GM21526 (cell line): Measurements from ENCODE around the gene GNA14.
"Not testable (repeated sequence)": the region's sequence is repeated elsewhere in the genome, so short reads cannot be mapped to it uniquely, and the experiment has no call there.

Experiments used
- ATAC-seq: cut with Tn5 transposase; IDR thresholded peaks from one replicate; pipeline ENCODE4 v1.9.1; 2021; ENCODE audit warnings: moderate library complexity; ENCODE audit not compliant: unreplicated experiment, low FRiP score

The GNA14 gene

DNA sequence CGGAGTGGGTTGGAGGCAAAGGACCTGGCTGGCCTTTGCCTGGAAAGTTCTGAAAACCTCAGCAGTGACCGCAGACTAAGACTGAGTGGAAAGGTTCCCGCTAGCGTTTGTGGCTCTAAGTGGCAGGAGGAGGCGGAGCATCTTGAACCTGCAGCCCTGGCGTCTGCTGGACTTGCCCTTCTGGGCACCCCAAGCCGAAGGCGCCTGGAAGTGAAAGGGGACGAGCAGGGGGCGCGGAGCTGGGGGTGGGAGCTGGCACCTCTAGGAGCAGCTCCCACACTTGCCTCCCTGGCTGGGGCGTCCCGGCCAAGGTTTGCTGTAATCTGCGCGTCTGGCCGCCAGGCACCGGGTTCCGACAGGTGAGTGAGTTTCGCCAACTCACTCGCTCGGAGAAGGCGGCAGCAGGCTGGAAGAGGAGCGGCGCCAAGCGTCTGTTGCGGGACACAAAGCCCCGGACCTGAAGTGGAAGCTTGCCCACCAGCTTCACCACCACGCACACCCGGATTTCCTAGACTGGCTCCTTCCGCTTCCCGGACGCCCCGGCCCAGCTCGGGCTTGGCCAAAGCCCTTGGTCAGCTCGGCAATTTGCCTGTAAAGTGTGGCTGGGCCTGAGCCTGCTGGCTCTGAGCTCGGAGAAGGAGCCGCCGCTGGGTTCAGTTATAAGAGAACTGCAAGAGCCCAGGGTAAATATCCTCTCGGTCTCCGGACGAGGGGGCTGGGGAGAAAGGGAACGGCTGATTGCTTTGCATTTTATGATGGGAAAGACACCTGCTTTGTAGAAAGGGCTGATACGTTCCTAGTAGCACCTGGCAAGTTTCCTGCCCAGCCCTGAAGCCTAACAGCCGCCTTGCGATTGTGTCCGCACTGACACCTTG, at the start of gene GNA14:
Gene GNA14 (minus strand): TSS at position 89 of the 875 bp plus-strand sequence. CDS start 529 bp downstream, outside the sequence.
- ATAC-seq, result no peak

DNA sequence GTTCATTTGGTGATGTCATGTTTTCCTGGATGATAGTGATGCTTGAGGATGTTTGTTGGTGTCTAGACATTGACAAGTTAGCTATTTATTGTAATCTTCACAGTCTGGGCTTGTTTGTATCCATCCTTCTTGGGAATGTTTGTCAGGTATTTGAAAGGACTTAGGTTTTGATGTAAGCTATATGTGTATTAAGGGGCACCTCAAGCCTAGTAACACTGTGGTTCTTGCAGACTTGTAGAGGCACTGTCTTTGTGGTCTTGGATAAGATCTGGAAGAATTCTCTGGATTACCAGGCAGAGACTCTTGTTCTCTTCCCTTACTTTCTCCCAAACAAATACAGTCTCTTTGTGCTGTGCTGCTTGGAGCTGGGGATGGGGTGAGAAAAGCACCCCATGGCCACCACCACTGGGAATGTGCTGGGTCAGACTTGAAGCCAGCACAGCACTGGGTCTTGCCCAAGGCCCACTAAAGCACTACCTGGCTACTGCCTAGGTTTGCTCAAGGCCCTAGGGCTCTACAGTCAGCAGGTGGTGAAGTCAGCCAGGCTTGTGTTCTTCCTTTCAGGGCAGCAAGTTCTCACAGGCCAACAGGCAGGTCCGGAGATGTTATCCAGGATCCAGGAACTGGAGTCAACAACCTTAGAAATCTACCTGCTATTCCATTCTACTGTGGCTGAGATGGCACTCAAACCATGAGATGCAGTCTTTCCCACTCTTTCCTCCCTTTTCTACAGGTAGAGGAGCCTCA, 49.3 kb upstream of the GNA14 start:
- ATAC-seq, result no peak

DNA sequence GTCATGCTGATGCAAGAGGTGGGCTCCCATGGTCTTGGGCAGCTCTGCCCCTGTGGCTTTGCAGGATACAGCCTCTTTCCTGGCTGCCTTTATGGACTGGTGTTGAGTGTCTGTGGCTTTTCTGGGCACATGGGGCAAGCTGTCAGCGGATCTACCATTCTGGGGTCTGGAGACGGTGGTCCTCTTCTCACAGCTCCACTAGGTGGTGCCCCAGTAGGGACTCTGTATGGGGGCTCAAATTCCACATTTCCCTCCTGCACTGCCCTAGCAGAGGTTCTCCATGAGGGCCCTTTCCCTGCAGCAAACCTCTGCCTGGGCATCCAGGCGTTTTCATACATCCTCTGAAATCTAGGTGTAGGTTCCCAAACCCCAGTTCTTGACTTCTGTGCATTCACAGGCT, 42.6 kb upstream of the GNA14 start:
- not testable (repeated sequence) for ATAC-seq

DNA sequence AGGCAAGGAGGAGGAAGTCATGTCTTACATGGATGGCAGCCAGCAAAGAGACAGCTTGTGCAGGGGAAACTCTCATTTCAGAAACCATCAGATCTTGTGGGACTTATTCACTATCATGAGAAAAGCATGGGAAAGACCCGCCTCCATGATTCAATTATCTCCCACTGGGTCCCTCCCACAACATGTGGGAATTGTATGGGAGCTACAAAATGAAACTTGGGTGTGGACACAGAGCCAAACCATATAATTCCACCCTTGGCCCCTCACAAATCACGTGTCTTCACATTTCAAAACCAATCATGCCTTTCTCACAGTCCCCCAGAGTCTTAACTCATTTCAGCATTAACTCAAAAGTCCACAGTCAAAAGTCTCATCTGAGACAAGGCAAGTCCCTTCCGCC, 42.0 kb upstream of the GNA14 start:
- not testable (repeated sequence) for ATAC-seq

DNA sequence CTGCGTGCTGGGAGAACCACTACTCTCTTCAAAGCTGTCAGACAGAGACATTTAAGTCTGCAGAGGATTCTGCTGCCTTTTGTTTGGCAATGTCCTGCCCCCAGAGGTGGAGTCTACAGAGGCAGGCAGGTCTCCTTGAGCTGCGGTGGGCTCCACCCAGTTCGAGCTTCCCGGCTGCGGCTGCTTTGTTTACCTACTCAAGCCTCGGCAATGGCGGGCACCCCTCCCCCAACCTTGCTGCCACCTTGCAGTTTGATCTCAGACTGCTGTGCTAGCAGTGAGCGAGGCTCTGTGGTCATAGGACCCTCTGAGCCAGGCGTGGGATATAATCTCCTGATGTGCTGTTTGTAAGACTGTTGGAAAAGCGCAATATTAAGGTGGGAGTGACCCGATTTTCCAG, 39.6 kb upstream of the GNA14 start:
- not testable (repeated sequence) for ATAC-seq

DNA sequence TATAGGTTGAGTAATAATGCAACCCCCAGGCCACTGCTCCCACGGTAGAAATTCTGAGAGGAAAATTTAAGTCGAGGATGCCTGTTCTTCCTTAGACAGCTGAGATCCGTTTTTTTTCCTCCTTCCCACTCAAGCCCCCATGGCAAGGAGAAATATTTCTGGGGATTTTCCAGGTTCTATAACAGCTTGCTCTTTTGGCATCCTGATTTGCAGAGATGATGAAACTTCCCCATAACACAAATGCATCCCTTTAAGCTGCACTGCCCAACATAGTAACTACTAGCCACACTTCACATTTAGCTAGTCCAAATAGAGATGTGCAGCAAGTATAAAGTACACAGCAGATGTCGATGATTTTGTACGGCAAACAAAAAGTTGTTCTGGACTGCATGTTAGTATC, 32.5 kb upstream of the GNA14 start:
- ATAC-seq, result no peak

DNA sequence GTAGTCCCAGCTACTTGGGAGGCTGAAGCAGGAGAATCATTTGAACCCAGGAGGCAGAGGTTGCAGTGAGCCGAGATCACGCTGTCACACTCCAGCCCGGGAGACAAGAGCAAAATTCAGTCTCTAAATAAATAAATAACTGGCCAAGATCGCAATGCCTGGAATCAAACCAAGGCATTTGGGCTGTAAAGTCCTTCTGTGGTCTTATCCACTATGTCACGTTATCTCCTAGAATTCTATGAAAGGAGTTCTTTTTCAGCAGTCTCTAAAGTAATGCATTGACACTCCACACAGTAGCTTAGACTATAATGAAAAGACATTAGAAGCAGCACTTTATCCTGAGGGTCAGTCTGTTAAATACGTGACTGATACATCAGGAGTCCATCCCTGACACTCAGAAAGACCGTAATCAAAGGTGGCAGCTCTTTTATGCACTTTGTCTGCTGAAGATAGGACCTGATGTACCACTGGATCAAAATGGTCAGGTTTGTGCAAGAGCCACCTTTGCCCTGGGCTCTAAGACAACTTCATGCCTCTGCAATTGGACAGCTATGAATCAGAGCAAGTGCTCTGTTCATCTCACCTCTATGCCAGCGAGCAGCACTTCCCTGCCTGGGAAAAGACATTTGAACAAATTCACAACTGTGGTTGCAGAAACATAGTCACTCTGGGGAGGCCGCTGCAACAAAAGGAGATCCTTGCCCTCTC, 31.7 kb upstream of the GNA14 start:
- no peak for ATAC-seq

DNA sequence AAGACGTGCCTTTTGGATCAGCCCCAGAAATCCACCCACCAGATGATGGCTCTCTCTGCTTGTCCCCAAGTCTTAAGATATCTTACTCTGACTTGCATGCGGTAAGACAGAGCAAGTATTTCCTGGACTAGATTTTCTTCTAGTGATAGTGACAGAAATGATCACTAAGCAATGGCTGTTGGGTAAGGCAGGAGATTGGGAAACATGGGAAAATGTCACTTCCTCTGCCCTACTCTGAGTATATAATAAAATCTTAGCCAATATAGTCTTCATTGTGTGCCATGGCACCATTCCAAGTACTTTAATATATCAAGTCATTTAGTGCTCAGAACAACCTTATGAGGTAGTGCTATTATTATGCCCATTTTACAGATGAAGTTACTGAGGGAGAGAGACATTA, 31.0 kb upstream of the GNA14 start:
- ATAC-seq, result no peak

DNA sequence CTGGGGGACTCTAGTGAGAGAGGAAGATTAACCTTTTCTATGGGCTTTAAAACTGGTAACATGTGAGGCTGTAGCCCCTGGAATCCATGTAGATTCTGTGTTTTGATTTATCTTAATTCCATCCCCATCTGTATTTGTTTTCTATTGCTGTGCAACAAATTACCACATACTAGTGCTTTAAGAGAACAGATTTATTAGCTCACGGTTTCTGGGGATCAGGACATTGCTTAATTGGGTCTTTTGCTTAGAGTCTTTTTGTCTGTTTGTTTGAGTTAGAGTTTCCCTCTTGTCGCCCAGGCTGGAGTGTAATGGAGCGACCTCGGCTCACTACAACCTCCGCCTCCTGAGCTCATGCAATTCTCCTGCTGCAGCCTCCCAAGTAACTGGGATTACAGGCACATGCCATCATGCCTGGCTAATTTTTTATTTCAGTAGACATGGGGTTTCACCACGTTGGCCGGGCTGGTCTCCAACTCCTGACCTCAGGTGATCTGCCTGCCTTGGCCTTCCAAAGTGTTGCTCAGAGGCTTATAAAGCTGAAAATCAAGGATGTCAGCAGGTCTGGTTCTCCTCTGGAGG, 29.9 kb upstream of the GNA14 start:
- ATAC-seq, result no peak

DNA sequence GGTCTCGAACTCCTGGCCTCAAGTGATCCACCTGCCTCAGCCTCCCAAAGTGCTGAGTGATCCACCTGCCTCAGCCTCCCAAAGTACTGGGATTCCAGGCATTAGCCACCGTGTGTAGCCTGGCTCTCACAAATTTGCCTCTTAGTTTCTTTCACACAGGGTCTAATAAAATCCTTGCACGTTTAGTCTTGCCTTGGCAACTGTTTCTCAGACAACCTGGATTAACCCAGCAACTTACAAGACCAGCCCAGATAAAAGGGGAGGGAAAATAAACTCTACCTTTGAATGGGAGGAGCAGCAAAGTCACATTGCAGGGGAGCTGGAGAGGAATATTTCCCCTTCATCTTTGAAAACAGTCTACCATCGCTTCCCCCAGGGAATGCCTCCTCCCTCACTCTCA, 29.3 kb upstream of the GNA14 start:
- no peak for ATAC-seq

DNA sequence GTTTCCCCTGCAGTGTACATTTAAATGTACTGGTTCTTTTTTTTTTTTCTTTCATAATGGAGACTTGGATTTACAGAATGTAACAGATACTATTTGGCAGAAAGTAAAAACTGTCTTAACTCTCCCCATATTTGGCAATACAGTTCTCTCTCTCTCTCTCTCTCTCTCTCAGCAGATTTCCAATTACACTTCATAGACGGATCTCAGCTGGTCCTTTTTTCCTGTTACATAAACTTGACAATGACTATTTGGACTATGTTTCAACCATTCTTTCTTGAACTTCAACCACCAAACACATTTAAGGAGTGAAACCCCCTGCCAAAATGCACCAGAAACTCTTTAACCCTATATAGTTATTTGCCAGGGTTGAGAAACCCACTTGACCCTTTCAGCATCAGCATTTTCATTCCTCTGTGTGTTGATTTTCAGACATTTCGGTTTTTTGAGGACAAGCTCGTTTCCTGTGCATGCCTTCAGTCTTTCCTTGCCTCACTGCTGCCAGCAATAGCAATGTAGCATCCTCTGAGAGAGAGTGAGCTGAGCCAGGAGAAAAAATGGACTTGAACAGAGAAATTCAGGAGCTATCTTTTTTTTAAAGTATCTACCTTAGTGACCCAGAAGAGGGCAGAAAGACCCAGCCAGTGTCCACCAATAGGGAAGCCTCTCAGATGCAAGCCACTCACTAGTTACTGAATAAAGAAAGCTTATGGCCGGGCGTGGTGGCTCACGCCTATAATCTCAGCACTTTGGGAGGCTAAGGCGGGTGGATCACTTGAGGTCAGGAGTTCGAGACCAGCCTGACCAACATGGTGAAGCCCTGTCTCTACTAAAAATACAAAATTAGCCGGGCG, 26.0 kb upstream of the GNA14 start:
- ATAC-seq, result no peak

DNA sequence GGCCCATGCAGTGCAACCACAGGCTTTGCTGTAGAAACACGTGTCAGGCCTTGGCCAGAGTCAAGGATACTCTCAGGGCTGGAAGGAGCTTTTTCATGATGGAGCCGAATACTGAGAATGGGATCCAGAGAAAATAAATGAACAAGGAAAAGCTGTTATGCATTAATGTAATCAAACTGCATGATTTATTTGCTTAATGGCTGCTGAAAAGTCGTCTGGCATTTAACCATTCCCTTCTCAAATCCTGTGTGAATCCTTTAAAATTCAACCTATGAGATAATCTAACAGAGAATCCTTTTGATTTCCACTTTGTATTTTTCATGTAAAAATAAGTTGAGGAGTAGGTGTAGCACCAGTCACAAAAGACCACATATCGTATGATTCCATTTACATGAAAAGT, 24.1 kb upstream of the GNA14 start:
- ATAC-seq, result no peak

DNA sequence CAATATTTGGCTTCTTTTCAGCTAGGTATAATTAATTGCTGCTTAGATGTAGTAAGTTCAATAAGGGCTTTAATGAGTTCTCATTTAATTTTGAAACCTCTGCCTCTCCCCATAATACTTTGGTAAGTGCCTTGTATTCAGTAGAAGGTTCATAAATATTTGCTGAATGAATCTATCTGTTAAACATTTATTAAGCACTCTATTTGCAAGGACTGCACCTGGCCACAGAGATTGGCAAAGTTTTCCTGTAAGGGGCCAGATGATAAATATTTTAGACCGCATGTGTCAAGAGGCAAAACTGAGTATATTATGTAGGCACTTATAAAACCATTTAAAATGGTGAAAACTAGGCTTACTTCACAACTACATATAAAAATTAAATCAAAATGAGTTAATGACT, 19.0 kb upstream of the GNA14 start:
- no peak for ATAC-seq

DNA sequence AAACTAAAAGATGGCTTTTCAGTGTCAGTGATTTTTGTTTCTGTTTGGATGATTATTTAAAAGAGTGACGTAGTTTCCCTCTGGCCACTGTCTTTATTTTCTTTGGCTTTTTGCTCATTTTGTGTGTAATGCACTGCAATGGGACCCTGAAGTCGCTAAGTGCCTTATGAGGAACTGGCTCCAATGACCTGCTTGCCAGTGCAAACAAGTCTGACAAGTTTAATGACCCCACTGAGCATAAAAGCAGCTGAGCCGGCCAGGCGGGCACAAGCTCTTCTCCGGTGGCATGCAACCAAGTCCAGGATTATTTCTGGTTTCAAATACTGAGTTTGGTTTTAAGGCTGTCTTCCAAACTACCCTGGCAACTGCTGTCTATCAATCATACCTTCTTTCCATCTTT, 15.6 kb upstream of the GNA14 start:
- ATAC-seq, result no peak

DNA sequence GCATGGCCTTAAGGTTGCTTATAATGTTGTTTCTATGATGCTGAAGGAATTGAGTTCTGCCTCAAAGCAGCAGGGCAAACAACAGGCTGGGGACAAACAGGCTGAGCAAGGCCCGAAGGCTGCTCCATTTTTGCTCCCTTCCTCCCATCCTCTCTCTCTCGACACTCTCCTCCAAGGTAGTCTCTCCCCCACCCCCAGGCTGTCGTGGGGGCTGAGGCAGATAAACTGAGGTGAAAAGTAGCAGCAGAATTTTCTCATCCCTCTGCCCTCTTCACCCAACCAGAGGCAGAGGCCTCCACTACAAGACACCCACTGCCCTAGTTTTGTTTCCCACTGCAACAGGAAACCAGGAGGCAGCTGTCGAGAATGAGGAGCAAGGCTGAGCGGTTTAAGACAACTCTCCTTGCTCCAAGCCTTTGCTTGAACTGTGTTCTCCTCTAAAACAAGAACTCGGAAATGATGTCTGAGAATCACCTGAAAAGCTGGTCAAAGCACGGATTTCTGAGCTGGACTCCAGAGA, 13.5 kb upstream of the GNA14 start:
- no peak for ATAC-seq

DNA sequence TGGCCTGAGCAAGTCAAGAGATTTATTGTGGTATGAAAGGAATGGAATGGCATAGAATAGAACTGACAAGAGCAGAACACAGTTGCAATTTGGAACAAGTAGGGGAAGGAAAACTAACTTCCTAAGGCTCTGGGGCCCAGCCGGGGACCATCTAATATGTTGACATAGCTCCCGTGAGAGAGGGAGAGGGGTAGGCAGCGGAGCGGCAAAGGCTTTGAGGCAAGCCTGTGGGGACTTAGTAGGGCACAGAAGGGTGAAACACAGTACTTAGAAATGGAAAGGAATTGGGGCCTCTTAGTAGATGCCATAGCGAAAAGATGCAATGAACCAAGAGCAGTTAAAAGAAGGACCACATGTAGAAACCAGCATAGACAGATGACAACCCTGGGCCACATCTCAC, 11.8 kb upstream of the GNA14 start:
- ATAC-seq, result no peak

DNA sequence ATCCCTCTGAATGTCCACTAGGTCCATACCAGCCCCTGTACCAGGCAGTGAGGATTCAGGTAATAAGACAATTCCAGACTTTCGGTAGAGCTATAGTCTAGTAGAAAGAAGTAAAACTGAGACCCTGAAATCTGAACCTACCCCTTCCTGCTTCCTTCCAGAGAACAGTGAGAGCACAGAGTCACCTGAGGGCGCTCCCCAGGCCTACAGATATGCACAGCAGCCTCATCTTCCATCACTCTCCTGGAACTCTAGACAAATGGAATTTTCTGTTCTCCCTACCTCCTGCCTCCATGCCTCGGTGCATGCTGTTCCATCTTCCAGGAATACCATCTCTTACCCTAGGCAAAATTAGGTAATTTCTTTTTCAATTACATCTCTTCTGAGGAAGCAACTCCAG, 3.1 kb upstream of the GNA14 start:
- ATAC-seq, result no peak

DNA sequence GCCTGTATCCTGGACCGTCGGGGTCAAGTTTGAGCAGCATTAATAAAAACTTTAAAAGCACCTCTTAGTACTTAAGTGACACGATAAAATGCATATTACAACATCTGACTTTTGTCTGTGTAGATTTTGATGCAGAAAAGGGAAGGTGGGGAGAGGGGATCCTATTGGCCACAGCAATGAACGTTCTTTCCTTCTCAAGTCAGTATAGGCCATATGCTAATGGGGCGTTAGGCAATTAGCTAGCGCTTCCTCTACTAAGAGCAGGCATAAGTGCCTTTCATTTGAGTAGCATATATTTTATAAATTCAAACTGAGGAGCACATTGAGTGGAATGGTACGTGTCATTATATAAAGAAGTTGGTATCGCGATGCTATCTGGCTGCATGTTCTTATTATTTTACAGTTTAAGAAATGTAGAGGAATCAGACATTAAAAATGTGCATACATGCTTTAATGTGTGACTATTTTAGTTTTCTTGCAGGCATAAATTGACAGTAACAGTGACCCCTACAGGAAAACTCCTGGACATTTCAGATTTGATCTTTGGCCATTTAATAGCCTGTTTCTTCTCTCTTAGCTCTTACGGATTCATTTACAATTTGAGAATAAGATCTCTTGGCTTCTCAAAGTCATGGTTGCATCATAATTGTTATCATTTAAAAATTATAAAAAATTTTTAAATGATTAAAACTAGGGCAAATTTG, 1.1 kb upstream of the GNA14 start:
- no peak for ATAC-seq
